GM21360 (cell line): ENCODE measurements around the gene CAMK1.

Source experiments
- ATAC-seq: cut with Tn5 transposase; IDR thresholded peaks from one replicate; pipeline ENCODE4 v1.9.1; 2021; ENCODE audit warnings: mild to moderate bottlenecking, moderate library complexity; ENCODE audit not compliant: unreplicated experiment

The CAMK1 gene

DNA sequence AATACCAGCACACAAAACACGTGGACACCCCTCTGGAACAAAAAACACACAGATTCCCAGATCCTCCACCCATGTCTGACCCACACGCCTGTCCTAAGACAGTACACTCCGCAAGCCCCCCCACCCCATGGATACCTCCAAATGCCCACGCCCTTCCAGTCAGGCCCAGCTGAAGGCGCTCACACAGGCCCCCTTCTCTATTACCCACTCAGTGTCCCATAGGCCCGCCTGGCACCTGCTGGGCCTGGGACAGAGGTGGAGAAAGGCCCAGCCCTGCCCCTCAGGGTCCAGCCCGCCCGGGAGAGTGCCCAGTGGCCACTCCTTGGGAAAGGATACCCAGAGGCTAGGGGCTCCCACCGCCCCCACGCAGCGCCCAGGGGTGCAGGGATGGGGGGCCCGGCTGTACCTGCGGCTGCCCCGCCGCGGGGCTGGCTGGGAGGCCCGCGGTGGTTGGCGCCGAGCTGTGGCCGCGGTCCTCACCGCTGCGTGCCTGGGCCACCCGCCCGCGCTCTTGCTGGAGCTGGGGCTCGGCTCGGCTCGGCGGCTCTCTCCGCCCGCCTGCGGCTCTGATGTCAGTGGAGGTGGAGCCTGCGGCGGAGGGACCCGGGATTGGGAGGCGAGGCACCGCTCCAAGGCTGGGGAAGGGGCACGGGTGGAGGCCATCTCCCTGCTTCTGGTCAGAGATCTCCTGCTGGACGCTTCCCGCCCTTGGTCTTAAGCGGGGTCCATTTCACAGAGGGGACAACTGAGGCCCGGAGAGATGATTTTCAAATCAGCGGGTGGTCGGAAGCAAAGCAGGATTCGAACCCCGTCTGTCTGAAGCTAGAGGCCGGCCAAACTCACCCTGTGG lies at the start of gene CAMK1:
CAMK1 (minus strand) TSS at position 522 of the 850 bp plus-strand sequence. CDS start 2,198 bp downstream, outside the sequence.
- peak; percentile 64 for ATAC-seq

DNA sequence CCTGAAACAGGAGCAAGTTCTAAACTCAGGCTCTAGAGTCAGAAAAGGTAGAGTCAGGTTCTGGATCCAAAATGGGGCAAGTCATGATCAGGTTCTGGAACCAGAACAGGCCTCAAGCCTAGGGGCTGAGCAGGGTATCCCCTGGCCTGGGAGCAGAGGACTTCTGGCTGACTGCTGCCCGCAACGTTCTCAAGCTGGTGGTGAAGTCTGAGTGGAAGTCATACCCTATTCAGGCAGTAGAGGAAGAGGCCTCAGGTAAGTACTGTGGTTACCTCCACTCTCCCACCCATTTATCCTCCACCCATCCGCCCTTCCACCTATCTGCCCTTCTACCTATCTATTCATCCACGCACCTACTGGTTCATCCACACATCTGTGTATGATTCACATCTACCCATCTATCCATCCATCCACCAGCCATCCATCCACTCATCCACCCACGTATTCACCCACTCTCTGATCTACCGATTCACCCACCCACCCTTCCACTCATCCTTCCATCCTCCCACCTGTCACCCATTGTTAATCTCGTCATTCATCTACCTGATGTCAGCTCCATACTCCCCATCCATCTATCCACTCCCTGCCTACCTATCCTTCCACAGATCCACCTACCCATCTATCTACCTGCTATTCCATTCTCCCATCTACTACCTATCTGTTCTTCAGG lies 49.1 kb upstream of the CAMK1 start:
- no peak for ATAC-seq

DNA sequence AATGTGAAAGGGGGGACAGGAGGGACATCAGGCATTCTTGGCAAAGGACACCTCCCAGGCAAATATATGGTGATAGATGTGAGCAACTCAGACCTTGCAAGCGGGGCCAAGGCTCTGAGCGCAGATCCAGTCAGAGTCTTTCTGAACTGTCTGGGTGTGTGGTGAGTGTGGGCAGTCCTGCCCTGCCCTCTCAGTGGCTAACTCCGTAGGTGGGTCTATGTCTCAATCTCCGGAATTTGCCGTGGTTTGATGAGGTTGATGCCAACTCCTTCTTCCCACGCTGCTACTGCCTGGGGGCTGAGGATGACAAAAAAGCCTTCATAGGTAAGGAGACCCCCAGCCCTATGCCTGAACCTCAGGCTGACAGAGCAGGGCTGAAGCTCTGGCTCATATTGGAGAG lies 47.7 kb upstream of the CAMK1 start:
- ATAC-seq: no peak

DNA sequence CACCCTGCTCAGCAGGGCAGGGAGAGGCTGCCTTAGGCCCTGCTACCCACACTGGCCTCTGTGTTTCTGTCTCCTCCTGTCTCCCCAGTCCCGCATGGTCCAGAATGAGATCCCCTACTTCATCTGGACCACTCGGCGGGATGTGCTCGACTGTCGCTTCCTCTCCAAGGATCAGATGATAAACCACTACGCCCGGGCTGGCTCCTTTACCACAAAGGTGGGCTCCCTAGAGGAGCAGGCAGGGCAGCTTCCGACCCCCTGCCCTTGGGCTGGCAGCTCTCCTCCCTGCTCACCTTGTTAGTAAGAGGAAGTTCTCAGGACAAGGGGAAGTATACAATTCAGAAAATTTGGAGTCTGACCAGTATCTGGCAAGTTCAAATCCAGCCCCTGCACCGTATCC lies 46.2 kb upstream of the CAMK1 start:
- no peak for ATAC-seq

DNA sequence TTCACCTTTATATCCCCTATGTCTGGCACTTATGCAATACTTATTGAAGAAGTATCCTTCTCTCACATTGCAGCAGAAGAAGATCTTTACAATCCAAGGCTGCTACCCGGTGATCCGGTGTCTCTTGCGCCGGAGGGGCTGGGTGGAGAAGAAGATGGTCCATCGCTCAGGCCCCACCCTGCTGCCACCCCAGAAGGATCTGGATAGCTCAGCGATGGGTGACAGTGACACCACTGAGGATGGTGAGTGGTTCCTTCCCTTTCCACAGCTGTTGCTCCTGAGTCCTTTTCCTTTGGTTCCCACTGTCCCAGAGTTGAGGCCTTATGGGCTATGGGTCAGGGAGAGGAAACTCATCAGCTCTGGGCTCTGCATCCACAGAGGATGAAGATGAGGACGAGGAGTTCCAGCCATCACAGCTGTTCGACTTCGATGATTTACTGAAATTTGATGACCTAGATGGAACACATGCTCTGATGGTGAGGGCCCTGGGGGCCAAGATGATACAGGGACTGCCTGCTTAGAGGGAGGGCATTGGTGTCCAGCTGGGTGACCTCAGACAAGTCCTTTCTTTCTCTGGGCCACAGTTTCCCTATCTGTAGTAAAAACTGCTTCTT lies 43.2 kb upstream of the CAMK1 start:
- ATAC-seq: no peak

DNA sequence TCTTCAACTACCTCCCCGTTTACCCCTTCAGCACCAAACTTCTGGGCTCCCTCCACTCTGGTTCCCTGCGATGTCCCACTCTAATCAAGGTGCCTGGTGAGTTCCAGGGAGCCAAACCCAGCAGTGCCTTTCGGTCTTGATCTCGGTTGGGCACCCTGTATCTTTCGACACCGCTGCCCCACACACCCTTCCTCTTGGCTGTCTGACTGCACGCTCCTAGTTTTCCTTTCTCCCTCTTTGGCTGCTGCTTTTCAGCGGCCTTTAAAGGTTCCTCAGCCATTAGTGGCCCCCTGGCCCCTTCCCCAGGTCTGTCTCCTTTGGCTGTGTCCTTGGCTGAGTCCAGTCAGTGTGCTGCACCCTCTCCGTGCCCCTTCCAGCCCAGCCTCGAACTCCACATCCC lies 41.1 kb upstream of the CAMK1 start:
- no peak for ATAC-seq

DNA sequence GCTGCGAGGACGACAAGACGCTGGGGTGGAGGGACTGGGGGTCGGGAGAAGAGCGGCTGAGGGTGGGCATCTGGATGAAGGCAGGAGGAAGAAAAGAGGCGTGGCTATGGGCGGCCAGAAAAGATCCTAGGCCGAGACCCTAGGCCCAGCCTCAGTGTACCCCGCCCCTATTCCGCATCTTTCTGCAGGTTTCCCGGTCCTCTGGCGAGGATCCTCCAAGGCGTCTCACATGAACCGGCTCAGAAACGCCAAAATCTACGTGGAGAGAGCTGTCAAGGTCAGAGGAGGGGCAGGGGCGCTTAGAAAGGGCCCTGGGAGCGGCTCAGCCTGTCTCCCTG lies 40.7 kb upstream of the CAMK1 start:
- ATAC-seq: no peak

DNA sequence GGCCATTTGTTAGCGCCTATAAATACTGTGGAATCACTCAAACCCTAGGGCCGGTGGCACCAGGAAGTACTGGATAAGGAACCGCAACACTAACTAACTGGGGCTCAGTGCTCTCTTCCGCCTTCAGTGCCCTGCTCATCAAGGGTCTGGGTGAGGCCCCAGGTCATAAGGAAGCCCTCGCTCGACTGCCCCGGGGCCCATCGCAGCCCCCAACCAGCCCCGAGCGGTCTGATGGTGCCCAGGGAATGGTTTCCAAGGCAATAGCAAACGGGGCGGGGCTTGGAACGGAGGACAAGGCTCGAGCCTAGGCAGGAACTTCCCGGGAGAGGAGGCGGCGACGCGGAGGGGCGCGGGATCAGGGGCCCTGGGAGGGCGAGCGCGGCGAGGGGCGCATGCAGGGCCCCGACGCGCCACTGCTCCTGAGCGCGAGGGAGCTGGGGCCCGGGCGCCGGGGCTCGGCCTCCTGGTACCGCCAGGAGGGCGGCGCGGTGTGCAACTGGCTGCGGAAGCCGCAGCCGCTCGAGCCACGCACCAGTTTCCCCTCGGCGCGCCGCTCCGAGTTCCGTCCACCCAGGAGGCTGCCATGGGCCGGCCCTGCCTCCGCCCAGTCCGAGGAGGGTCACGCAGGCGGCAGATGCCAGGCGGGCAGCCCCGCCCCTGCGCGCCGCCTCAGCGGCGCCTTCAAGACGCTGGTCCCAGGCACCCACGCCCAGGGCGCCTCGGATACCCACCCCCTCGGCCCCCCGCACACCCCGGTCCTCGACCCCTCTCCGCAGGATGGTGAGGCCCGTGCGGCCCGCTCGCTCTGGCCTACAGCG lies 40.1 kb upstream of the CAMK1 start, which contains the start of gene TTLL3:
TTLL3 (plus strand) TSS at position 648 of the 818 bp plus-strand sequence. CDS start 400 bp downstream, outside the sequence.
- peak; percentile 41 for ATAC-seq

DNA sequence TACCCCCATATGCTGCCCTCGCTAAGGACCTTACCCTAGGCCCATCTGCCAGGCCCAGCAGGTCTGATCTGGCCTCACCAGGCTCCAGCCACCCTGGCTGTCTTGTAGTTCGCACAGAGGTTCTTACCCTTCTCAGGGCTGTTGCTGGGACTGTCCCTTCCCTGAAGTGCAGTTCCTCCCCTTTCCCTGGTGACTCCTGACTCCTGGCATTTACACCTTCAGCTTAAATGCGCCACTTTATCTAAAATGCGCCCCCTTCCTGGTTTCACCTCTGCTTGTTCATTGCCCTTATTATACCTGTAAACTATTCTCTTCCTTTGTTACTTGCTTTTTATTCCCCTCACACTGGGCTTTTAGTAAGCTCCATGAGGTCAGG lies 39.5 kb upstream of the CAMK1 start:
- ATAC-seq: peak; percentile 11

DNA sequence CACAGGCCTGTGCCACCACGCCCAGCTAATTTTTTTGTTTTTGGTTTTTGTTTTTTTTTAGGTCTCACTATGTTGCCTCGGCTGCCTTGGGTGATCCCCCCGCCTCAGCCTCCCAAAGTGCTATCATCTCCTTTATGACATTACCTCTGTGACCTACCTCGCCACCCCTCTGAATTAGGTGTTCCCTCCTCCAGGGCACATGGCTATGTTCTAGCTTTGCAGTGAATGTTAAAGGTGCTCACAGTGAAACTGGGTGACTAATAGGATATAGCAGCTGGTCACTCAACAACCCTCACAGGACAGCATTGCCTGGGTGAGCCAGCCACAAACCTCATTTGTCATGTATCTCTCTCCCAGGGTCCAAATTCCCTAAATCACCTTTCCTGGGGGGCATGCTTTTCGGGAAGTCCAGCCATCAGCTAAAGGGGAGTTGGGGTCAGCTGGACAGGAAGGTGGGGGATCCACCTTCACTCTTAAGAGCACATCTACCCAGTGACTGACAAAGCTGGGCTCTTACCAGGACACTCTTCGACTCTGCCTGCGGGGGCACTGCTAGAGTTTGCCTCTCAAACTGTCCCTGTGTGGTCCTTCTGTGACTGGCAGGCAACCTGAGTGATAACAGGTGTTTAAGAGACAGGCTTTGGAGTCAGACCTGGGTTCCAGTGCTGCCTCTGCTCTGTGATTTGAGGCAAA lies 38.7 kb upstream of the CAMK1 start:
- no peak for ATAC-seq

DNA sequence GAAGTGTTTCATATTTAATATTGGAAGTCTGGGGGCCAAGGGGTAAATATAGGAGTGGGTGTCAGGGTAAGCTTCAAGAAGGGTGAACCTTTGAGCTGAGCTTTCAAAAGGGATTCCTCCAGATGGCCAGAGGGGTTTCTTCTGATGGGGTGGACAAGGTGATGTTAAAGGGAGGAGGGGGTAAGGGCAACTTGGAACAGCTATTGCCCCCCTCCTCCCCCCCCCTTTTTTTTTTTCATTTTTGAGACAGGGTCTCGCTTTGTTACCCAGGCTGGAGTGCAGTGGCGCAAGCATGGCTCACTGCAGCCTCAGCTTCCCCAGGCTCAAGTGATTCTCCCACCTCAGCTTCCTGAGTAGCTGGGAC lies 38.2 kb upstream of the CAMK1 start:
- no peak for ATAC-seq

DNA sequence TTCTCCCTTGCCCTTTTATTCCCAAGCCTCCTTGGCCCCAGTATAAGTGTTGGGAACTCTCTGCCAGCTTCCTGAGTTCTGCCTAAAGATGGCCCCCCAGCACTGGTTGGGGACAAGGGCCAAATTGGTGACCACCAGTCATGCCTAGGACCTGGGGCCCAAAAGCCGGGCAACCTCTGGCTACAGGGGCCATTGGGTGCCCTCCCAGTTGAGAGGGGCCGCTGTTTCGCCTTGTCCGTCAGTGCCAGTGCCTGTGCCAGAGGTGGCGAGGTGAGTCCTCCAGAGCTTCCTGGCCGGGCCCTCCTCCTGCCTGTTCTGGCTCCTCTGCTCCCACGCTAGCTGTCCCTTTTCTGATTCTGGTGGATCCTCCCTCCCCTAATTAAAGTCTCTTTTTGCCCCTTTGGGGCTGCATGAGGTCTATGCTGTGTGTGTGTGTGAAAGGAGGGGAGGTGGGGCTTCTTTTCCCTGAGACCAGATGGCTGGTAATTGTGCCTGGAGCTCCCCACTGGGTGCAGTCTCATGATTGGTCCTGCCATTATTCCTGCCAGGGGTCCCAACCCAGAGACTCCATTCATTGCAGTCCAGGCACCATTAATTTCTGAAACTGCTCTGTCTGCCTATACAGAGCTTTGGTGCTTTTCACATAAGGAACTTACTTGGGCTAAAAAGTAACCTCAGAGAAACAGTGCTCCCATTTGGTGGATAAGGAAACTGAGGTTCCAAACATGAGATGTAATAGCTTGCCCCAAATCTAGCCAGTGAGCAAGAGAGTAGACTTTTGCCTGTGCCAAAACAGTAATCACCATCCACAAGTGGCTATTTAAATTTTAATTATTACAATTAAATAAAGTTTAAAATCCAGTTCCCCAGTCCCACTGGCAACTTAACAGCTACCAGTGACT lies 37.2 kb upstream of the CAMK1 start:
- no peak for ATAC-seq

DNA sequence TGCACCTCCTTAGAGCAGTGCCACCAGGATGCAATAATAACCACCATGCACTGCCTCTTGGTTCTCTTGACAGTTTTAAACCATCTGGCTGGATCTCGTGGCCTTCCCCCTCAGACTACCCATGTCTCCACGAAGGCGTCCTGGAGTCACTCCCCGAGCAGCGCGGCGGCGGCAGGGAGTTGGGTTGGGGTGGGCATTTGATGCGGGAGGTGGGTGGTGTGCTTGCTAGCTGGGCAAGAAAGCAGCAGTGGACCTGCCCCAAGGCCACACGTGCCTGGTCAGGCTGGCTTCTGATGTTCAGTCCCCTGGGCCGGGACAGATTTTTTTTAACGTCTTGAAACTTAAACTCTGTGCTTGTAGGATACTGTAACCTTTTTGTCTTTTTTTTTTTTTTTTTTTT lies 36.4 kb upstream of the CAMK1 start:
- ATAC-seq: no peak

DNA sequence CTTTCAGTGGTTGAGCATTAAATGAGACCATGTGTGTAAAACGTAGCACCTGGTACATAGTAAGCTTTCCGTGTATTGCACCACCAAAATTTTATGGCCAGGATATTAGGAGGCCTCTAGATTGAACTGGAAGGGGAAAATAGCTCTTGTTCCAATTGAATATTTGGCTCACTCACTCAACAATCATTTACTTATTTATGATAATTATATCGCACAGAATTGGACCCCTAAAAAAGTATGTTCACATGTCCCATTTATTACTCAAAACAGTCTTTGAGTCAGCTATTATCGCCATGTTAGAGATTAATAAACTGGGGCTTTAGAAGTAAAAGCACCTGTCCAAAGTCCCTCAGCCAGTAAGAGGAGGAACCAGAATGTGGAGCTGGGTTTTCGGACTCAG lies 35.2 kb upstream of the CAMK1 start:
- ATAC-seq: no peak

DNA sequence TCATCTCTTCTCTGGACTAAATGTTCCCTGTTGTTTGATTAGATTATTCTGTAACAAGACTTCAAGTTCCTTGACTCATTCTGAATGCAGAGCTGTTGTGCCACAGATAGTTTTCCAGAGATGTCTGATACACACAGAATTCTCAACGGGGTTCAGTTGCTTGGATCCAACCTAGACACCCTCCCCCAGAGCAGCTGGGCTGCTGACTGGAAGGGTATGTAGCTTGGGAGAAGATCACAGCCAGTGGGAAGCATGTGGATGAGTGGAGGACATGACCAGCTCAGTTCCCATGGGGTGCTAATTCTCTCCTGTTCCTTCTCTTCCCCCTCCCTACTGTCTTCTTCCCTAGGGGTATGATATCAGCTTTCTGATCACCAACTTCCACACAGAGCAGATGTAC lies 33.7 kb upstream of the CAMK1 start:
- ATAC-seq: no peak

DNA sequence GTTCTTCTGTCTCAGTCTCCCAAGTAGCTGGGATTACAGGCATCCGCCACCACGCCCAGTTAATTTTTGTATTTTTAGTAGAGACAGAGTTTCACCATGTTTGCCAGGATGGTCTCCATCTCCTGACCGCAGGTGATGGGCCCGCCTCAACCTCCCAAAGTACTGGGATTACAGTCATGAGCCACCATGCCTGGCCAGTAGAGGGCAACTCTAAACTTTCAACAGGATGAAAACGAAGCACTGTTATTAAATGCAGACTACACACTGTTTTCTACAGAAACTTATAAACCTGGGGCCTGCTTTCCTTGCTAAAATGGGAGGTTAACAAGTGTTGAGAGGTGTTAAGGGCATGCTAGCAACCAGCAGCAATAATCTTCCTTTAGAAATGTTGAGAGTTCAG lies 30.8 kb upstream of the CAMK1 start:
- no peak for ATAC-seq

DNA sequence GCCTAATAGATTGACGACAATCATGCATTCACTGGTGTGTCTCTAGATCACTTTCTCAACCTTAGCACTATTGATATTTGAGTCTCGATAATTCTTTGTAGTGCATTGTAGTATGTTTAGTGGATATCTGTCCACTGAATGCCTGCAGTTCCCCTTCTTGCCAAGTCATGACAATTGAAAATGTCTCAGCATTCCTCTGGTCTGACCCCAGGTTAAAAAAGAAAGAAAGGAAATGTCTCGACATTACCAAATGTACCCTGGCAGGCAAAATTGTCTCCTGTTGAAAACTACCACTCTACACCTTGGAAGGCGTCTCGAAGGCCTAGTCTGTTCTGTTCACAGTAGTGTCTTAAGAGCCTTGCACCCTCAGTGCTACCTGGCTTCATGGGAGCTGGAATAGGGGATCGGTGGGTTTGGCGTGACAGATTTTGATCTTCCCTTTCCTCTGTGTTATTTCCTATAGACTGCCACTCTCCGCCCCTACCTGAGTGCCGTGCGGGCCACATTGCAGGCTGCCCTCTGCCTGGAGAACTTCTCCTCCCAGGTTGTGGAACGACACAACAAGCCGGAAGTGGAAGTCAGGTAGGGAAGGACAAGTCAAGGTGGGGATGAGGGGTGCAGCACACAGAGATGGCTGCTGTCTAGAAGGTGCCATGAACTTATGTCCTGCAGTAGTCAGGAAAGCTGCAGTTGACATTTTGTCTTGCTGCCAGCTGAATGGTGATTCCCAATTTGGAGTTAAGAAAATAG lies 27.6 kb upstream of the CAMK1 start:
- no peak for ATAC-seq

DNA sequence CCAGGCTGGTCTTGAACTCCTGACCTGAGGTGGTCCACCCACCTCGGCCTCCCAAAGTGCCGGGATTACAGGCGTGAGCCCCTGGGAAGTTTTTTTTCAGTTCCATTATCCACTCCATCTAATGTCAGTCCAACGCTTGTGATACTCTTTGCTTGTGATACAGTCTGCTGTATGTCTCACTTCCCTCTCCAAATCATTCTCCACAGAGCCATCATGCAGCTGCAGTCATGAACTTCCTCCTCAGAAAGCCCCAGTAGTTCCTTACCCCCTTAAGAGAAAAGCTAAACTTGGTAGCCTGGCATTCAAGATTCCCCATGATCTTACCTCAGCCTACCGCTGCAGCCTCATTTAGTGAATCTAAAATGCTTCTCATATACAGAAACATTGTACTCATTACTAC lies 25.5 kb upstream of the CAMK1 start:
- ATAC-seq: no peak

DNA sequence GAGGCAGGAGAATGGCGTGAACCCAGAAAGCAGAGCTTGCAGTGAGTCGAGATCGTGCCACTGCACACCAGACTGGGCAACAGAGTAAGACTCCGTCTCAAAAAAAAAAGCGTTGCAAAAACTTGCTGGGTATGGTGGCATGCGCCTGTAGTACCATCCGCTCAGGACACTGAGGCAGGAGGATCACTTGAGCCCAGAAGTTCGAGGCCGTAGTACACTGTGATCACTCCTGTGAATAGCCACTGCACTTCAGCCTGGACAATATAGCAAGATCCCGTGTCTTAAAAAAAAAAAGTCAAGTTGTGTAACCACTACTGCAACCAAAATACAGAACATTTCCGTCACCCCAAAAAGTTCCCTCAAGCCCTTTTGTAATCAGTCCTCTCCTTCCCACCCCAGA lies 24.7 kb upstream of the CAMK1 start:
- ATAC-seq: no peak
